NCI-H345 treated with DMSO at 0.1 percent for 48 hours (cell line): ENCODE measurements around the gene ABCG1.
A peak's percentile ranks its signal among the peaks of the same experiment; 100 is the strongest.

ENCODE experiments used
- DNase-seq: peaks from one replicate; lab custom pipeline; 2025; ENCODE audit not compliant: unreplicated experiment; lab: John Stamatoyannopoulos, UW

ABCG1 gene

GRCh38 chr21:42303443-42303842 lies 84.5 kb downstream of the ABCG1 start:
- DNase-seq: no peak

- DNase-seq: no peak
Observed at GRCh38 chr21:42304556-42305454, 85.9 kb downstream of the ABCG1 start.

- no peak for DNase-seq
Observed at GRCh38 chr21:42305707-42306147, 86.8 kb downstream of the ABCG1 start.

- DNase-seq: peak; percentile 93
Observed at GRCh38 chr21:42306366-42307035, 87.6 kb downstream of the ABCG1 start.

- DNase-seq: peak; percentile 28
Observed at GRCh38 chr21:42307106-42307505, 88.2 kb downstream of the ABCG1 start.

GRCh38 chr21:42308161-42308913 lies 89.4 kb downstream of the ABCG1 start:
- no peak for DNase-seq

- DNase-seq: no peak
Observed at GRCh38 chr21:42308914-42309752, 90.2 kb downstream of the ABCG1 start.

GRCh38 chr21:42309753-42310213 lies 90.8 kb downstream of the ABCG1 start:
- DNase-seq: peak; percentile 74

GRCh38 chr21:42310411-42311001 lies 91.6 kb downstream of the ABCG1 start:
- DNase-seq: peak; percentile 74

- no peak for DNase-seq
Observed at GRCh38 chr21:42311160-42311559, 92.2 kb downstream of the ABCG1 start.

- DNase-seq: no peak
Observed at GRCh38 chr21:42311816-42312625, 93.1 kb downstream of the ABCG1 start.

GRCh38 chr21:42312626-42313104 lies 93.7 kb downstream of the ABCG1 start:
- DNase-seq: peak; percentile 68

GRCh38 chr21:42313501-42313969 lies 94.6 kb downstream of the ABCG1 start:
- DNase-seq: peak; percentile 80

- DNase-seq: no peak
Observed at GRCh38 chr21:42314616-42315295, 95.8 kb downstream of the ABCG1 start.

- peak; percentile 99 for DNase-seq
Observed at GRCh38 chr21:42315296-42315891, 96.5 kb downstream of the ABCG1 start, which contains the start of gene TFF3. TFF3 (minus strand) TSS chr21:42315409; CDS start chr21:42315374, 35 bp downstream.

GRCh38 chr21:42316891-42317290 lies 98.0 kb downstream of the ABCG1 start:
- DNase-seq: no peak

- peak; percentile 96 for DNase-seq
Observed at GRCh38 chr21:42317341-42317741, 98.4 kb downstream of the ABCG1 start.
